SHP77 (cell line): Measurements from ENCODE around the gene ISY1.
"Not testable (repeated sequence)": the region's sequence is repeated elsewhere in the genome, so short reads cannot be mapped to it uniquely, and the experiment has no call there.

ENCODE experiments used
- DNase-seq, 2 experiments: peaks; one replicate each; lab custom pipeline; 2025; lab: John Stamatoyannopoulos, UW

ISY1 gene

DNA sequence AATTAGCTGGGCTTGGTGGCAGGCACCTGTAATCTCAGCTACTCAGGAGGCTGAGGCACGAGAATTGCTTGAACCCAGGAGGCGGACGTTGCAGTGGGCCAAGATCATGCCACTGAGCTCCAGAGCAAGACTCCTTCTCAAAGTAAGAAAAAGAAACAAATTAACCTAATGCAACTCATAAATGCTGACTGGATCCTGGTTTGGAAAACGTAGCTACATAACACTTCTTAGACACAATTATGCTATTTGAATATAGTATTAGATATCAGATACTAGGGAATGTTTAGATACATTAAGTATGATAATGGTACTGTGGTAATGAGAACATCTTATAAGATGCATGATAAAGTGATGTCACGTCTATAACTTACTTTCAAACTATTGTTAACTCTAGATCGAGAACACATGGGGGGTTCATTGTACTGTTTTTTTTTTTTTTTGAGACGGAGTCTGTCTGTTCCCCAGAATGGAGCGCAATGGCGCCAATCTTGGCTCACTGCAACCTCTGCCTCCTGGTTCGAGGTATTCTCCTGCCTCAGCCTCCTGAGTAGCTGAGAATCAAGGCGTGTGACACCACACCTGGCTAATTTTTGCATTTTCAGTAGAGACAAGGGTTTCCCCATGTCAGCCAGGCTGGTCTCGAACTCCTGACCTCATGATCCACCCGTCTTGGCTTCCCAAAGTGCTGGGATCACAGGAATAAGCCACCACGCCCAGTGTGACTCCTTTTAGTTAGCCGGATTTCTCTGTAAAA lies 5.9 kb upstream of the ISY1 start:
- no peak for DNase-seq

- not testable (repeated sequence) for DNase-seq
These were observed 4.7 kb upstream of the ISY1 start for GRCh38 chr3:129165594-129165993.

GRCh38 chr3:129164500-129164899 lies 3.6 kb upstream of the ISY1 start:
- DNase-seq = no peak

- DNase-seq = no peak
These were observed 2.1 kb upstream of the ISY1 start for GRCh38 chr3:129162729-129163579.

DNA sequence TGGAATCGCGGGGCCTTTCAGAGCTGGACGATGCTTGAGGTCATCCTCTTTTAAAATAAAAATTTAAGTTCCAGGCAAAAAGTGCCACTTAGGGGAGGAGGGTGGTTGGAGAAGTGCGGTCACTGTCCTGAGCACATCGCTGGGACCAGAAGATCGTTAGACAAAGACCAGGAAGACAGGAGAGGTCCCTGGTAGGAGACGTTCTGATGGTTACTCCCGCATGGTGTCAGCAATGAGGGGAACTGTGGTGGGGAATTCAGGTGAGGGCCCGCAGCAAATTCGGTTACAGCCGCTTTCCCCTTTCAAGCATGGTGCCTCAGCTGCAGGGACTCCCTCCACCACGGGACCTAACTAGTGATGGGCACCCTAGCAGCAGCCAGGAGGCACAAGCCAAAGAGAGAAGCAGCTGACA lies 1.0 kb upstream of the ISY1 start:
- DNase-seq = no peak

- no peak for DNase-seq
These were observed 16.1 kb downstream of the ISY1 start for GRCh38 chr3:129144786-129145185.

- not testable (repeated sequence) for DNase-seq
These were observed 19.9 kb downstream of the ISY1 start for GRCh38 chr3:129141011-129141410.

GRCh38 chr3:129139911-129140310 lies 21.0 kb downstream of the ISY1 start:
- no peak for DNase-seq

DNA sequence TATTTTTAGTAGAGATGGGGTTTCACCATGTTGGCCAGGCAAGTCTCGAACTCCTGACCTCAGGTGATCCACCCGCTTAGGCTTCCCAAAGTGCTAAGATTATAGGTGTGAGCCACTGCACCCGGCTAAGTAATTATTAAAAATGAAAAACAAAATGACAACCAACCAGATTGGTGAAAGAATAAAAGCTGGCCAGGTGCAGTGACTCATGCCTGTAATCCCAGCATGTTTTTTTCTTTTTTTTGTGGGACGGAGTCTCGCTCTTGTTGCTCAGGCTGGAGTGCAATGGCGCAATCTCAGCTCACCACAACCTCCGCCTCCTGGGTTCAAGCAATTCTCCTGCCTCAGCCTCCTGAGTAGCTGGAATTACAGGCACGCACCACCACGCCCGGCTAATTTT lies 24.6 kb downstream of the ISY1 start:
- DNase-seq = not testable (repeated sequence)

DNA sequence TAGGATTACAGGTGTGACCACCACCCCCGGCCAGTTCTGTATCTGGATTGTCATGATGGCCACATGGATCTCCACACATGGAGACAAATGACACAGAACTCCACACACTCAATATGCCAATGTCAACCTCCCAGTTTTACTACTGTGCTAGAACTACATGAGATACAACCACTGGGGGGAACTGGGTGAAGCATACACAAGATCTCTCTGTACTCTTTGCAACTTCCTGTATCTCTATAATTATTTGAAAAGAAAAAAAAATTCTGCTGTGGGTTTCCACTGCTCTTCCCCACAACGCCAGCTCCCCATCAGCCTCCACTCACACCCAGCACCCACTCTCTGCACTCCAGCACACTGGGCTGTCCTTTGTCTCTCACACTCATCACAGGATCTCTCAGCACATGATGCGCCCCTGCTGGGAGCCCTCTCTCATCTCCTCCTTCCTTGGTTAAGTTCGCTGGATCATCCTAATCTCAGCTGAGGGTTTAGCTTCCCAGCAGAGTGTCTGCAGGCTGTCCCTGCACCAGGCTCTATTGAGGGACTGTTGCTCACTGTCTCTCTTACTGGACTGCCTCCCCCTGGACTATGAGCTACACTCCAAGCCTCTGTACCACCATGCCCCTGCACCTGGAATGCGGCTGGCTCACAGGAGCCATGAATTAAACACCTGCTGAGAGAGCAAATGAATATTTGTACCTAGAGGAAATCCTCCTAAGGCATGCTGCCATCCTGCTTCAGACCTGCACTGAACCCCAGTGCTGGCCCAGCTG lies 28.6 kb downstream of the ISY1 start:
- DNase-seq = no peak

- no peak for DNase-seq
These were observed 29.3 kb downstream of the ISY1 start for GRCh38 chr3:129131465-129132088.

DNA sequence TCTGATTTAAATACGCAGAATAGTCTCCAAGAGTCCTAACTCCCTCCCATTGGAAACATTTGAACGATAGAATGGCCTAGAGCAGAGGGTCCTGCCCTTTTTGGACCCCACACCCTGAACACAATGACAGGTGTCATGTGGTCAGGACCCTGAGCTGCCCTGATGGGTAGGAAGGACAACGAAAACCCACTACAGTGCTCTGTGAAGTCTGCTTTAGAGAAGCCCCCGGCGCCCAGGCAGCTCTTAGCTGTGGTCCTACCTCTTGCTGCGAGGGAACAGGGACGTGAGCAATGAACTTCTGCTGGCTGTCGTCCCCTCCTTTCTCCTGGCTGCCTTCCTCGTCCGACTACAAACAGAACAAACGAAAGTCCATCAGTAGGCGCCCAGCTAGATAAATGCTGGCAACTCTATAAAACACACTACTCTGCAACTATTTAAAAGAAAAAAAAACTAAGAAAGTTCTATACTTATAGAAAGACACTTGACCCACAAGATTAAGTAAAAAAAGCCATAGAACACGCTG lies 30.5 kb downstream of the ISY1 start:
- DNase-seq = no peak

DNA sequence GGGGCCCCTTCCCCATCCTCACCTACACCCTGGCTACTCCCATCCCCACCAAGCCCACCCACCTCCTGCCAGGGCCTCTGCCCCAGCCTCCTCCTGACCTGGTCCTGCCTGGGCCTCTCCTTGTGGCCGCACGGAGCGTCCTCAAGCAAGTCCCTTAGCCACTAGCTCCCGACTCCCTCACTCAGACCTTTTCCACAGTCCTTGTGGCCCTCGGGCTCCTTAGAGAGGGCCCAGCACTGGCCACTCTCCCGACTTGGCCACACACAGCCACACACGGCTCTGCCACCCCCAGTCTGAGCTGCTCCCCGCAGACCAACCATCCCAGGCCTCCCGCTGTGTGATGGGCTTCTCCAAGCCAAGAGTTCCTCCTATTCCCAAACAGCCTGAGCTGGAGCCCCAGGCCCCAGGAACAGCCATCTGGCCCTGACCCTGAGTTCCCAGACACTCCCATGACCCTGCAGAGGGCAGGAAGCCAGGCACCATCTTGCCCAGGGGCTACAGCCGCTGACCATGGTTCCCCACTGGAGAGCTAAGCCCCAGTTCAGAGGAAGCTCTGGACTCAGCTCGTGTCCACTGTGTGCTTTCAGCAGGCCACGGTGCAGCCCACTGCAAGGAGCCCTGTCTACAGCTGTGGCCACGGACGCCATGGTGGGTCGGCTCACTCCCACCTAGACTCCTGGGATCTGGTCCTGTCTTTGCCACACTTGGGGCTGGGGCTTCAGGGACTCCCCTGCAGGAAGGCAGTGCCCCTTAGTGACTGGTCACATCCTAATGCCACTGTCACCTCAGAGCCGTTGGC lies 32.3 kb downstream of the ISY1 start:
- DNase-seq = no peak

- no peak for DNase-seq
These were observed 34.1 kb downstream of the ISY1 start for GRCh38 chr3:129126726-129127280.

DNA sequence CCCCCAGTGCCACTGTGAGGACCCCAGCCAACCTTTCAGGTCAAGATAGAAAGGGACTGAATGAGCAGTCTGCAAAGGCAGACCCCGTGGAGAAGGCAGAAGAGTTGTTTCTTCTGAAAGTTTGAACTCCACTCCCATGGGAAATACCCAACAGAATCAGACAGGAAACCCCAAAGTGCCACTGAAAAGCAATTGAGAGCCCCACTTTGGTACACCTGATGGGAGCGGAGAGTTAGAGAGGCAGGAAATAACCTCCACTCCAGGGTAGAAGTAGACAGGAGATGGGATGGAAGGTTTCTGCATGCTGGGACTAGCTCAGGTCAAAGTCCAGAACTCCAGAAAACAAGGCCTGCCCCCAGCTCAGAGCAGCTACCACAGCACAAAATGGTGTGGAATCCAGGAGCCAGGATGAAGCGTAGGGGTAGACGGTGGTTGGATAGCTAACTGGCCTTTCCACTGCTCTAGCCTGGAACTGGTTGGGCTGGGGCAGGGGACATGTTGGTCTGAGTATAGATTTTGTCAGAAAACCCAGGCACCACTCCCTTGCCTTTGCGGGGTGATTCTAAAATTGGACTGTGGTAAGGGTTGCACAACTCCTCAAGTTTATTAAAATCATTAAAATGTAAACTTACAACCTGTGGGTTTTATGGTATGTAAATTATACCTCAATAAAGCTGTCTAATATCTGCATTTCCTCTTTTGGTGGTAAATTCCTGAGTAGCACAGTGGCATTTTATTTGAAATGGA lies 37.4 kb downstream of the ISY1 start:
- no peak for DNase-seq

DNA sequence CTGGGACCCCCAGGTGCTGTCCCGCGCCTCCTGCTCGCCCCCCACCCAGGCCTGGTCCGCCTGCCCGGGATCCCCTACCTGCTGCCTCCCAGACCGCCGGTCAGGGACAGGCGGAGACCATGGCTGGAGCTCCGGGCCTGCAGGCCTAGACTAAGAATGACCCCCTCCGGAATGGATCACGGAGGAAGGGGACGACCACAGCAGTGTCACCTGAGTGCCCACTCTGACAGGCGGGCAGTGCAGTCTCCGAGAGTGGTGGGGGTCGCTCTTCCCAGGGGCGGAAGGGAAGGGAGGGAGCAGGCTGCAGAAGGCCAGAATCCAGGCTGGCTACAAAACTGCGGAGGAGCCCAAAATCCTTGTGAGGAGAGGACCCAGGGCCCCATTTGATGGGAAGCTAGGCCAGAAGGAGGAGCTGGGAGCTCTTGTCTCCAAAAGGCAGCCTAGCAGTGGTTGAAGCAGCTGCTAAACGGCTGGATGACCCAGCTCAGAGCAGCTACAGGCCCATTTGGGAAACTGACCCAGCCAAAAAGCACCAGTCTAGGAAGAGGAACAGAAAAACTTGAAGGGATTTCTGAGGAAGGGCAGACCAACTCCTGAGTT lies 38.4 kb downstream of the ISY1 start:
- DNase-seq = no peak

- DNase-seq = peak; percentile 37 to 38
These were observed 39.0 kb downstream of the ISY1 start, which contains the start of gene RAB43 for GRCh38 chr3:129121792-129122411. TSS of gene RAB43 (minus strand) at chr3:129121804. CDS start at chr3:129121489, 315 bp downstream.

DNA sequence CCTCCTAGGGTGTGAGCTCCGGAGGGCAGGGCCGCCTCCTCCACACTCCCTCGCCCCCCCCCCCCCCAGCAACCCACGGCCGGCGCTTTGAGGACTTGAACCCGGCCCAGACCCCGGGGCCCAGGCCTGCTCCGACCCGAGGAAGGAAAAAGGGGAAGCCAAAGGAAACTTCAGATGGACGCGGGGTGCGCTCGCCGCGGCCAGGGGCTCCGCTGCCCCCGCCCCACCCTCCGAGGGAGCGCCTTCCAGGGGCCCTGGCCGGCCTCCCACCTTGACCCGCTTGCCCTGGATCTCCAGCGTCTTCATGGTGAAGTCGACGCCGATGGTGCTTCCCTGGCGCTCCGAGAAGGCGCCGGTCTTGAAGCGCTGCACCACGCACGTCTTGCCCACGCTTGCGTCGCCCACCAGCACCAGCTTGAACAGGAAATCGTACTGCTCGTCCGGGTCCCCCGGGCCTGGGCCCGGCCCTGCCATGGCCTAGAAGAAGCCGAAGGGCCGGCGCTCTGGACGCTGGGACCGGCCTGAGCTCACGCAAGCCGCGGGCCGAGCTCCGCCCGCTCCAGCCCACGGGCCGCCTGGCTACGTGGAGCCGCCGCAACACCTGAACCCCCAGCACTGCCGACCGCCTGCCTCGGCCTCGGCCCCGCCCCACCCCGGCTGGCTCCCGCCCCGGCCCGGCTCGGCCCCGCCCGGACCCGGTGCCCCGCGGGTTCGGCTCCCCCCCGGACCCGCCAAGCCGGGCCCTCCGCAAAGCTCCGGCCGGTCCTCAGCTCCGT lies 39.7 kb downstream of the ISY1 start:
- no peak for DNase-seq
